Activated CD4-positive, alpha-beta T cell treated with anti-CD3 and anti-CD28 coated beads for 36 hours (primary cell): ENCODE results near the gene GLCE. TPM values are rescaled to one million over a fixed set of nuclear protein-coding genes. Genes with fewer than 3 reads are reported as not detected.

Experiments
- ATAC-seq: fragments of 200-7000 bp; cut with Tn5 transposase; one replicate; pipeline ENCODE4 v1.10.0; 2021; ENCODE audit warnings: mild to moderate bottlenecking, moderate library complexity
- CTCF ChIA-PET: fragments of 350-600 bp; sonication (Branson Sonifier 250); formaldehyde crosslinking; loops from one replicate; lab custom pipeline; 2021; ENCODE audit warnings: antibody characterized with exemption; lab: Charles Lee
- POLR2A ChIA-PET: fragments of 350-600 bp; sonication (Branson Sonifier 250); formaldehyde crosslinking; loops from one replicate; lab custom pipeline; 2021; ENCODE audit warnings: antibody characterized with exemption, inconsistent platforms; lab: Charles Lee
- DNase-seq: peaks from one replicate; pipeline ENCODE4 v3.0.0-alpha.2; 2020
- H3K27ac Mint-ChIP-seq: one replicate; pipeline ENCODE4 v1.8.0; 2021; ENCODE audit warnings: mixed read lengths
- H3K27me3 Mint-ChIP-seq: one replicate; pipeline ENCODE4 v1.8.0; 2021; ENCODE audit warnings: mixed read lengths
- H3K36me3 Mint-ChIP-seq: one replicate; pipeline ENCODE4 v1.8.0; 2021; ENCODE audit warnings: low read depth, mixed read lengths
- H3K4me1 Mint-ChIP-seq: one replicate; pipeline ENCODE4 v1.8.0; 2021; ENCODE audit warnings: mixed read lengths
- H3K4me3 Mint-ChIP-seq: one replicate; pipeline ENCODE4 v1.8.0; 2021; ENCODE audit warnings: mild to moderate bottlenecking, moderate library complexity, mixed read lengths
- H3K9me3 Mint-ChIP-seq: one replicate; pipeline ENCODE4 v1.8.0; 2021; ENCODE audit warnings: low read depth, mixed read lengths
- intact Hi-C, 2 experiments: fragments of 100-400 bp; cut with DNase I in 1 of 2; cut with micrococcal nuclease in 1 of 2; formaldehyde crosslinking; loops; one replicate each; pipeline versions ENCODE4 v1.14.2 to v1.15.1; 2022 to 2024; cut with DNase I, micrococcal nuclease
- total RNA-seq, 2 experiments: library from RNA; stranded (reverse); gene quantifications; one replicate each; pipeline ENCODE4 v1.2.3, GENCODE V29; 2021

GLCE gene
- total RNA-seq, 2 experiments from 2014 or later: 3.6 to 4.2 TPM

DNA sequence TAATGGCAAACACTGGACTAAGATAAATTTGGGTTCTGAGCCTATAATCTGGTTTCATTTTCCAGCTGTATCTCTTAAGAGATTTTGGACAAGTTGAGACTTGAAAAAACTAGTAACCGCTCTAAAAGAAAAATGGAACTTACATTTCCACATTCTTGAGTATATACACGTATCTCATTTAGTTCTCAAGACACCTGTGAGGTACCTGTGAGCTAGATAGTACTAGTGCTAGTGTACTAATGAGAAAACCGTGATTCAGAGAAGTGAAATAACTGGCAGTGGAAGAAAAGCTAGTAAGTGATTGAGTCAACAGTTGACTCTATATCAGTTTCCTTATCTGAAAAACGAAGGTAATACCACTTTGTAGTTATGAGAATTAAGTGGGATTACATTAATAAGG is 76.1 kb downstream of the GLCE start:
- H3K27ac Mint-ChIP-seq: no peak overlapping the region
- no peaks in the 10 kb centered on the region for H3K27me3 Mint-ChIP-seq
- H3K9me3 Mint-ChIP-seq: peaks cover 5% of the 10 kb centered on the region
- no peak for ATAC-seq
- intact Hi-C loops: no loop called here
- no peaks in the 10 kb centered on the region for H3K4me1 Mint-ChIP-seq
- H3K36me3 Mint-ChIP-seq: peaks cover 2% of the 10 kb centered on the region
- ChIA-PET POLR2A (no interaction called here), CTCF (no interaction called here)
- no peak for DNase-seq
- no peak overlapping the region for H3K4me3 Mint-ChIP-seq

DNA sequence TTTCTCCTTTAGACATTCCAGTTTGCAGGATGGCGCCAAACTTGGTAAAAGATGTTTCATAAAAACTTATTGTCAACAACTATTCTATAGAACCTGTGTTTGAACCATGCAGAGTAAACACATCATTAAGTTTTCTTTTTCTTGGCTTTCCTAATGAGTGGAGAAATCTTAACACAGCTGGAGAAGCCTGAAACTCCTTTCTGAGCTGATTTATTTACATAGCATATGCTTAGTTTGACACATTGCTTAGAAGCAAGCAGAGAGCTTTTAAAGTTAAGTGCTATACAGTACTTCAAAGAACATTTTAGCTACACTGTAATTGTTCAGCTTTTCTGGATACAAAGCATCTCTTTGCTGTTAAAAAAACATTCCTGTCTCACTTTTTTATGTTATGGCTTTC is 77.3 kb downstream of the GLCE start:
- no peaks in the 10 kb centered on the region for H3K27me3 Mint-ChIP-seq
- H3K4me1 Mint-ChIP-seq: no peaks in the 10 kb centered on the region
- H3K27ac Mint-ChIP-seq: no peak overlapping the region
- H3K4me3 Mint-ChIP-seq: no peak overlapping the region
- POLR2A ChIA-PET: no interaction called here
- ATAC-seq: no peak
- CTCF ChIA-PET: no interaction called here
- peaks cover 2% of the 10 kb centered on the region for H3K36me3 Mint-ChIP-seq
- intact Hi-C loops: no loop called here
- no peak for DNase-seq
- H3K9me3 Mint-ChIP-seq: peaks cover 5% of the 10 kb centered on the region

DNA sequence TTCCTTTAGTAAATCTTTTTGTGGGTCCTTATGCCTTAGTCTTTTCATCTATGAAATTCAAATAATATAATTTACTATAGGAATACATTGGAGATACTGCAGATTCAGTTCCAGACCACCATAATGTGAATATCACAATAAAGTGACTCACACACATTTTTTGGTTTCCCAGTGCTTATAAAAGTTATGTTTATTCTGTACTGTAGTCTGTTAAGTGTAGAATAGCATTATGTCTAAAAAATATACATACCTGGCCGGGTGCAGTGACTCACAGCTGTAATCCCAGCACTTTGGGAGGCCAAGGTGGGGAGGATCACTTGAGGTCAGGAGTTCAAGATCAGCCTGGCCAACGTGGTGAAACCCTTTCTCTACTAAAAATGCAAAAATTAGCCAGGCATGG is 84.4 kb downstream of the GLCE start:
- DNase-seq (no peak), ATAC-seq (no peak)
- intact Hi-C loops: no loop called here
- H3K27me3 Mint-ChIP-seq: no peaks in the 10 kb centered on the region
- peaks cover 2% of the 10 kb centered on the region for H3K36me3 Mint-ChIP-seq
- no peaks in the 10 kb centered on the region for H3K4me1 Mint-ChIP-seq
- CTCF ChIA-PET: interaction anchor here (0.7 to 1.2 kb wide), 2 partner anchors 12 to 499 kb away, joined by 3 read pairs; no protein-coding TSS in a partner anchor
- H3K27ac Mint-ChIP-seq: no peak overlapping the region
- H3K4me3 Mint-ChIP-seq: no peak overlapping the region
- H3K9me3 Mint-ChIP-seq: no peaks in the 10 kb centered on the region
- POLR2A ChIA-PET: no interaction called here

DNA sequence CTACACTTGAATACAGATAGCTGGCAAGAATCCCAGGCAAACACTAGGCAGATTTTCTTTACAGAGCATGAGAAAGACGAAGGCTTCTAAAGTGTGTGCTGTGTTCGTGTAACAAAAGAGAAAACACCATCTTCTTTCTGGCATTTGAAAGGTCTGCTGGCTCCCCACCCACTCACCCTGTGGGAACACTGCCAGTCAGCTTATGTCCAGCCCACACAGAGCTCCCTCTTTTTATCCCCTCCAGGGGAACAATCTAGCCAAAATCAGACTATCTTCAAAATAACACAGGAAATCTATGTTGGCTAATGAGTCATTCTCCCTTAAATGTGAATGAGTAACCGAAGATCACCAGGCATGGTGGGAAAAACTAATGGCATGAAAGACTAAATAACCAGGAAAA is 92.7 kb downstream of the GLCE start:
- H3K36me3 Mint-ChIP-seq: no peaks in the 10 kb centered on the region
- DNase-seq: no peak
- intact Hi-C loops: no loop called here
- H3K27me3 Mint-ChIP-seq: no peaks in the 10 kb centered on the region
- H3K27ac Mint-ChIP-seq: no peak overlapping the region
- peaks cover 6% of the 10 kb centered on the region for H3K4me1 Mint-ChIP-seq
- no peaks in the 10 kb centered on the region for H3K9me3 Mint-ChIP-seq
- POLR2A ChIA-PET: no interaction called here
- CTCF ChIA-PET: no interaction called here
- ATAC-seq: no peak
- H3K4me3 Mint-ChIP-seq: no peak overlapping the region

DNA sequence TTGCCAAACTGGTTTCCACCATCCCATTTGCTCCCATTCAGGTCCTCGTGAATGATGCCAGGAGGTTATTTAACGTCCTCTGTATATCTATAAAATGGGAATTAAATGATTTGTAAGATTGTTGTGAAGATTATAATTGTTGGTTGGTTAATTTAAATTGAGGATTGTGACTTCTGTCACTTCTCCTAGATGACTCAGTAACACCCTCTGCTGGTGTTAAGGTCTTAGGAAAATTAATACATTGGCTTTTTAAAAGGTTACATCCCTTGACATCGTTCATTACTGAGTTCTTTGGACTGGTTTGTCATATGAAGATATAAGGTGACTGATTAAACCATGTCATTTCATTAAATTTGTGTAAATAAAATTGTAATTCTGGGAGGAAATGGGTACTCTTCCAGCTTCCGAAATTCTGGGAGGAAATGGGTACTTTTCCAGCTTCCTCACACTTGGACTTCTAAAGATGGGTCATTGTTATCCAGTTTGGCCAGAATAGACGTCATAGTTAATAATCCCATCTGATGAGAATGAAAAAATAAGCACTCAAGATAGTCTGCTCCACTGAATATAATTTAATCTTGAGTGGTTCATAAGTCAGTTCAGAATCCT is 105.0 kb downstream of the GLCE start:
- Mint-ChIP-seq H3K27ac (no peak overlapping the region), H3K36me3 (no peaks in the 10 kb centered on the region), H3K9me3 (no peaks in the 10 kb centered on the region), H3K4me3 (no peak overlapping the region), H3K27me3 (no peaks in the 10 kb centered on the region), H3K4me1 (no peaks in the 10 kb centered on the region)
- intact Hi-C loops: loop anchor here (1.0 kb wide), 1 partner anchor 206 kb away; no protein-coding TSS in a partner anchor
- DNase-seq: no peak
- ATAC-seq: no peak
- POLR2A ChIA-PET: interaction anchor here (0.7 kb wide), 1 partner anchor 1309 kb away, joined by 5 read pairs; no protein-coding TSS in a partner anchor
- CTCF ChIA-PET: interaction anchor here (0.6 to 1.0 kb wide), 4 partner anchors 18 to 1887 kb away, joined by 3 to 5 read pairs (median 3); no protein-coding TSS in a partner anchor

DNA sequence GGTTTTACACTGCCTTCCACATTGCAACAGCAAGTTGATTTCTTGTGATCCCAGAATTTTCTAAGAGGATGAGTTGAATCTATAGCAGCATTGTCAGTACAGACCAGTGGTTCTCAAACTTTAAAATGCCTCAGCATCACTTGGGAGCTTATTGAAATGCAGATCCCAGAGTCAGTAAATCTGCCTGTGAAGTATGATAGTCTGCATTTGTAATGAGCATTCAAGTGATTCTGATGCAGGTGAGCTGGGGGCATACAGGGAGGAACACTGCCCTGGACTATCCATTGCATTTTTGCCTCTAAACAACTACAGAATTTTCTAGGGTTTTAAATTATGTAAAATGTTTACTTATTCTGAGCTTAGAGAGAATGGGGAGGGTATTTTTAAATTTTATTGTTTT is 110.8 kb downstream of the GLCE start:
- DNase-seq (no peak), ATAC-seq (no peak)
- Mint-ChIP-seq H3K9me3 (no peaks in the 10 kb centered on the region), H3K27ac (no peak overlapping the region), H3K4me3 (no peak overlapping the region), H3K4me1 (no peaks in the 10 kb centered on the region), H3K27me3 (no peaks in the 10 kb centered on the region), H3K36me3 (no peaks in the 10 kb centered on the region)
- CTCF ChIA-PET: no interaction called here
- POLR2A ChIA-PET: no interaction called here
- intact Hi-C loops: no loop called here

DNA sequence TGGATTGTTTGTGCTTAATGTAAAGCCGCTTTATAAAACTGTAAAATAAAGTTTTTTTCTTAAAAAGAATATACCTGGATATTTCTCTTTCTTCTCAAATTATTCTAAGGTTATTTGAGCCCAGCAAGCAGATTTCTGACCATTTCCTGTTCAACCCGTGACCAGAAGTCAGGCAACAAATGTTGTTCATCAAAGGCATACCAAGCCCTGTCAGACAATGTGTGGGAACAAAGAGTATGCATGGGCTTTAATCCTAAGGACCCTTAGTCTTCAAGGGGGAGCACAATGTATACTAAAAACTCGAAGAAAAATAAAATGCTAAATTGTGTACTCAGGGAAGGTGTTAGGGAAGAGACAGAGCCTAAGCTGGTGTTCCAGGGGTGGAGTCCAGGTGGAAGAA is 111.7 kb downstream of the GLCE start:
- H3K4me3 Mint-ChIP-seq: no peak overlapping the region
- ChIA-PET POLR2A (no interaction called here), CTCF (no interaction called here)
- no peak for DNase-seq
- no peaks in the 10 kb centered on the region for H3K4me1 Mint-ChIP-seq
- ATAC-seq: no peak
- no peaks in the 10 kb centered on the region for H3K9me3 Mint-ChIP-seq
- no peaks in the 10 kb centered on the region for H3K27me3 Mint-ChIP-seq
- intact Hi-C loops: no loop called here
- H3K36me3 Mint-ChIP-seq: no peaks in the 10 kb centered on the region
- no peak overlapping the region for H3K27ac Mint-ChIP-seq

DNA sequence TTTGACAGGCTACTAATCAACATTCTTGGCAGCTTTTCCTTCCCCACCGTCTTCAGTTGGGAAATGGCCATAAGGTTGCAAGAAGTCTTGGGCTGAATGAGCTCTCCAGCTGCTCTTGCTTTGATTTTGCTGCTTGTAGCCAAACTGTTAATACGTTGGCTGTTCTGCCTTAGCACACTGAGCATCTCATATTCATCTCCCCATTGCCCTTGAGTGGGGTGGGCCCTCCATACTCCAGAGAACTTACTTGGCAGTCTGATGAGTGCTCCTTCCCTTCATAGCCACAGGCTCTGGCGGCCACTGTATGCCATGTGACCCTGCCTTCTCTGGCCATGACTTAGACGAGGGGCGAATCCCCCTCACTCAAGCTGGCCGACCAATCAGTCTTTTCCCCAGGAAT is 112.5 kb downstream of the GLCE start:
- ATAC-seq: no peak
- intact Hi-C loops: no loop called here
- no peaks in the 10 kb centered on the region for H3K9me3 Mint-ChIP-seq
- no peak overlapping the region for H3K27ac Mint-ChIP-seq
- ChIA-PET CTCF (interaction anchor here (0.6 to 0.7 kb wide), 2 partner anchors 19 to 575 kb away, joined by 3 read pairs; no protein-coding TSS in a partner anchor), POLR2A (no interaction called here)
- no peak overlapping the region for H3K4me3 Mint-ChIP-seq
- H3K36me3 Mint-ChIP-seq: no peaks in the 10 kb centered on the region
- no peak for DNase-seq
- H3K27me3 Mint-ChIP-seq: no peaks in the 10 kb centered on the region
- H3K4me1 Mint-ChIP-seq: no peaks in the 10 kb centered on the region

DNA sequence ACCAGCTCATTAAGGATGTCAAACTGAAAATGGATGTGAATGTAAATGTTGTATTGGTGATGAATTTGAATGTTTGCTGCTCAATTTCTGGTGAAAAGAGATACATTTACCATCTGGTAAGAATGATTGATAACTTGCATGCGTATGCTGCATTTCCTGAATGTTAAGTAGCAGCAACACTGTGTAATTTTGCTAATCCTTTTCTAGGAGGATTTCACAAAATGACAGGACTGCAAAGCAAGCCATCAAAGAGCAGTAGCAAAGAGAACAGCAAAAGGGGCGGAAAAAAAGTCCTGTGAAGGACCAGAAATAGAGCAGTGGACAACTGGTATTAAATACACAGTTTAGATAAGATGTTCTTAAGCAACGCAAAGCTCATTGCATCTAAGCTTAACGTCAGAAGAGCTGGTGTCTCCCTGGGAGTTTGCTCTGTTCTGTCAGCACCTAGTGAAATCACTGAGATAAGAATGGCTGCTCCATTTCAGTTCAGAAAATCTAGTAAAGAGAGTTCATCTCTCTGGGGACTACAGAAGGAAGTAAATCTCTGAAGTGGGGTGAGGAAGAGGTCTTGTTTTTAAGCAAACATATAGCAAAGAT is 114.7 kb downstream of the GLCE start:
- no peaks in the 10 kb centered on the region for H3K36me3 Mint-ChIP-seq
- H3K27me3 Mint-ChIP-seq: no peaks in the 10 kb centered on the region
- no peak overlapping the region for H3K4me3 Mint-ChIP-seq
- intact Hi-C loops: no loop called here
- no peak overlapping the region for H3K27ac Mint-ChIP-seq
- CTCF ChIA-PET: interaction anchor here (0.7 to 0.8 kb wide), 2 partner anchors 114 to 919 kb away, joined by 3 read pairs; no protein-coding TSS in a partner anchor
- H3K4me1 Mint-ChIP-seq: no peaks in the 10 kb centered on the region
- no peaks in the 10 kb centered on the region for H3K9me3 Mint-ChIP-seq
- ATAC-seq (no peak), DNase-seq (no peak)
- POLR2A ChIA-PET: no interaction called here

DNA sequence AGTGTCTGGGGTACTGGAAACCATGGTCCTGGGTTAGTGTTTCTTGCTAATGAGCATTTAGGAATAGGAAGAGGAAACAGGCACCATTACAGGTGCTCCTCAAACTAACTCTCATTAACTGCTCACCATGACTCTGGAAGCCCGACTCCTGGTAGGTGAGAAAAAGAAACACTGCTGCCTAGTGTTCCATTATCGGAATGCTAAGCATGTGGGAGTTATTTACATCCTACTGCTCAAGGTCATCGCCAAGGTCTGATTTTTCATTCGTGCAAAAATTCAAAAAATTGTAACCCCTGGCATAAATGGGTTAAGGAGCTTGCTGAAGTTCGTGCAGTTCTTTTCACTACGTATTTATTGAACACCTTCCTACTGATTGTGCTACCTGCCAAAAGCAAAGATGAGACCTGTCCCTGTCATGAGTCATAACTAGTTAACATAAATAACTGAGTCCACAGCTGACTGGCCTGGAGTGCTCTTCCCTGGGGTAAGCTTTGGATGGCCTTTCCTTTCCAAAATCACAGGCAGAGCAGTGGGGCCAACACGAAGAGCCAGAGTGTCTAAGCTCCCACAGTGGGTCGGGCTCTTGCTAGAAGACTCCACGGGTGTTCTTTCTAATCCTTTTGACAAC is 115.6 kb downstream of the GLCE start:
- no peaks in the 10 kb centered on the region for H3K4me1 Mint-ChIP-seq
- no peaks in the 10 kb centered on the region for H3K27me3 Mint-ChIP-seq
- ChIA-PET CTCF (interaction anchor here (0.5 to 1.1 kb wide), 3 partner anchors 113 to 329 kb away, joined by 3 to 5 read pairs (median 3); no protein-coding TSS in a partner anchor), POLR2A (no interaction called here)
- DNase-seq (no peak), ATAC-seq (no peak)
- H3K36me3 Mint-ChIP-seq: no peaks in the 10 kb centered on the region
- H3K9me3 Mint-ChIP-seq: no peaks in the 10 kb centered on the region
- no peak overlapping the region for H3K27ac Mint-ChIP-seq
- H3K4me3 Mint-ChIP-seq: no peak overlapping the region
- intact Hi-C loops: no loop called here

DNA sequence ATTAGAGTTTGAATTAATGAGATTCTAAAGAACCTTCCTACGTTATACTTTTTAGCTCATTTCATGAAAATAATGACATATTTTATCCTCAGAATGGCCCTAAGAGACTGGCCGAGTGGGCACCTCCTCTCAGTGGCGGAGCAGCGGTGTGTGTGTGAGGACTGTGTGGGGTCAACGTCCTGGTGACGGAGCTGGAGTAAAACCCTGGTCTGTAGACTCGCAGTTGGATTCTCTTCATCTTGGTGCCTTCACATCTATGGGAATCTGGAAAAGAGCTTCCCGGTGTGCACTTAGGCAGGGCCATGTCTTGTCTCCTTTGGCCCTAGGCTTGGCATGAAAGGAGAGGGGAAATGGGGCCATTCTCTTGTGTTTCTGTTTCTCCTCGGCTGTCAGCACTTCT is 116.9 kb downstream of the GLCE start:
- H3K36me3 Mint-ChIP-seq: no peaks in the 10 kb centered on the region
- H3K27me3 Mint-ChIP-seq: no peaks in the 10 kb centered on the region
- H3K27ac Mint-ChIP-seq: no peak overlapping the region
- H3K4me3 Mint-ChIP-seq: no peak overlapping the region
- CTCF ChIA-PET: interaction anchor here (1.1 kb wide), 1 partner anchor 218 kb away, joined by 6 read pairs; no protein-coding TSS in a partner anchor
- no peaks in the 10 kb centered on the region for H3K4me1 Mint-ChIP-seq
- intact Hi-C loops: no loop called here
- ATAC-seq: no peak
- no peak for DNase-seq
- no peaks in the 10 kb centered on the region for H3K9me3 Mint-ChIP-seq
- POLR2A ChIA-PET: no interaction called here
